GM12891 (cell line): ENCODE measurements around the gene GSG1.

Experiments
- DNase-seq: peaks from one replicate; pipeline ENCODE4 v3.0.0; 2011; ENCODE audit warnings: low spot score; ENCODE audit not compliant: insufficient read length
- FAIRE-seq: peaks from 2 replicates; lab custom pipeline; 2011; peaks lifted over from hg19 to GRCh38; lab: Jason Lieb, UNC
- PAX5 ChIP-seq: IDR thresholded peaks from 2 replicates; pipeline ENCODE4 v1.6.1; 2011; ENCODE audit warnings: low read length, moderate library complexity, mild to moderate bottlenecking; ENCODE audit not compliant: insufficient read depth, severe bottlenecking
- POLR2A ChIP-seq: IDR thresholded peaks from 2 replicates; pipeline ENCODE4 v1.6.1; 2011; ENCODE audit warnings: low read depth, low read length, control low read depth
- POLR2AphosphoS5 ChIP-seq: IDR thresholded peaks from 2 replicates; pipeline ENCODE4 v1.6.1; 2011; ENCODE audit warnings: low read depth, low read length, control low read depth
- POU2F2 ChIP-seq: IDR thresholded peaks from 2 replicates; pipeline ENCODE4 v1.6.1; 2011; ENCODE audit warnings: low read depth, mild to moderate bottlenecking, control low read depth, low read length, moderate library complexity
- SPI1 ChIP-seq: IDR thresholded peaks from 2 replicates; pipeline ENCODE4 v1.6.1; 2011; ENCODE audit warnings: low read depth, low read length, control low read depth
- TAF1 ChIP-seq: IDR thresholded peaks from 2 replicates; pipeline ENCODE4 v1.6.1; 2011; ENCODE audit warnings: low read depth, low read length, control low read depth

GSG1 gene

DNA sequence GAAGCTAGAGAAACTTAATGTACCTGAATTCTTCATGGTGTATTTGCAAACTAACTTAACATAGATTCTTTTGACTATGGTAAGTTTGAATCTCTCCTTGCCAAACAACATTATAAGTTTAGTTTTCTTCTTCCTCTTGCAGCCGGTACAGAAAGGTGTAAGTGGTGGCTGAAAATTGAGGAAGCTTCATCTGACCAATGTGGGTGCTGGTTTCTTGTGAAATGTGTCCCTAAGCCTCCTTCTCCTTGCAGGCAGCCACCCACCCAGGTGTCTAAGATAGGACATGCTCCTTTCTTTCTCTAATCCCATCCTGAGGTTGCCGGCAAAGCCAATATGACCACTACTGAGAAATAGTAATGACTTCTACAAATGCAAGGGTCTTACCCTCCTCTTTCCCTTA lies 20.6 kb downstream of the GSG1 start:
- FAIRE-seq (no peak), DNase-seq (no peak)
- TF ChIP-seq POLR2AphosphoS5 (no peak), POU2F2 (no peak), POLR2A (no peak), TAF1 (no peak), SPI1 (no peak), PAX5 (no peak)

DNA sequence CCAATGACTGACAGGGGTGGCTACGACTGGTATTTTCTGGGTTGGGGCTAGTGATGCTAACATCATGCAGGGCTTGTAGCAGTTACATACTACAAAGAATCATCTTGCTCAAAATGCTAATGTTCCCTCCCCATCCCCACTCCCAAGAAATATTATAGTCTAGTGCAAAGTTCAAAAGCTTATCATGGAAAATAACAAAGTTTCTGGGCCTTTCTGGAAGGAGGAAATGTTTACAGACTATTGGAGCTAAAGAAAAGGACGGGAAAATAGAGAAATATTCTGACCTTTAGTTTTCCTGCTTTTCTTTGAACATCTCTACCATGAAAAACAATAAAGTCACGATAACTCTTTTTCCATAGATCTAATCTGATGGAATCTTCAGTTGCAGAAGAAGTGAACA lies 23.2 kb downstream of the GSG1 start:
- DNase-seq (no peak), FAIRE-seq (no peak)
- TF ChIP-seq POLR2AphosphoS5 = no peak
- TF ChIP-seq SPI1 = no peak
- TF ChIP-seq POU2F2 = no peak
- TF ChIP-seq POLR2A = no peak
- no peak for TF ChIP-seq PAX5
- TF ChIP-seq TAF1 = no peak

DNA sequence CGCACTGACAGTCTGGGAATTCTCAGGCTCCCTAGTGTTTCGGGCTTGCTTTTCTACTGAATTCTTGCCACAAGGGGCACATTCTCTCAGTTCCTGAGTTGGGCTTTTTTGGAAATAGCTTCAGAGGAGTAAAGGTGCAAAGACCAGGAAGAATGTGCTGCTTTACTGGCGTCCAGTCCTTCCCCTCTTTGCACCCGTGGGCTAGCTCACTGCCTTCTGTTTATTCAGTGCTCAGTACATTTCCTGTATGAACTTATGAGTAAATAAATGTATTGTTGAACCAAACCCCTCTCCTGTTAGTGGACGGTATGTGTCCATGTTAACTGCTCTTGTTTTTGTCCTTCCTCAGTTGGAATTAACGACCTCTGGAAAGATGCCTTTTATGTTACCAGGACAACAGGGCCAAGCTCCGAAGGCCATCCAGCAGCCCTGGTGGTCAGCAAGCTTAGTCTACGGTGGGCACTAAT lies 24.0 kb downstream of the GSG1 start:
- no peak for DNase-seq
- no peak for FAIRE-seq
- no peak for TF ChIP-seq TAF1
- TF ChIP-seq POU2F2 = no peak
- no peak for TF ChIP-seq SPI1
- TF ChIP-seq POLR2A = no peak
- TF ChIP-seq POLR2AphosphoS5 = no peak
- TF ChIP-seq PAX5 = no peak

DNA sequence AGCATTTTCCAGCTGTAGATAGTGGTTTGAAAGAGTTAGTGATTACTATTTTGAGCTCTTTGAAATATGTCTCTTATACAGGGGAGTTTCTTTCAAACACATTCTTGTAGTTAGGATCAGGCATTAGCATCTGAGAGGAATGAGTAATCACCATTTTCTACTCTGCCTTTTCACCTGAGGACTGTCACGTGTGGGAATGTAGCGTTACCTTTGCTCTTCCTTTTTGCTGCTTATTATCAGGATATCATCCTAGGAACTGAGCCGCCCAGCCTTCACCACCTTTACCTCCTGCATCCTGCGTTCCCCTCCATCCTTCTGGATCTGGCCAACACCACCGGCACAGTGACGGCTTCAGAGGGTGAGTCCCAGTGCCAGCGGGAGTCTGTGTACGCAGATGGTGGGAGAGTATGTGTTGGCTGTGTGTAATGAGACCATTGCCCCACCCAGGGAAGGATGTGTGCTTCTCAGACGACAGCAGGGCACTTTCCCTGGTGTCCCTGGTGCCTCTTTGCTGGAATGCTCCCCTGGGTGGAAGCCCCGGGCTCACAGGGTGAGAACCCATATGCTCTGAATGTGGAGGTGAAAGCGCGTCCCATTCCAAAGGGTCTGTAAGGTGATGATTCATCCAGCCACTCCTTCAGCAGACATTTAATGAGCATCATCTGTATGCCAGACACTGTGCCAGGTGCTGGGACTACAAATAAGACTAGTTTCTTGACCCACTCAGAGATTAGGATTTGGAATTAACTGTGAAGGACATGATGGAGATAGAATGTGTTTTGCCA lies 27.5 kb downstream of the GSG1 start:
- FAIRE-seq (no peak), DNase-seq (no peak)
- TF ChIP-seq POLR2AphosphoS5 (no peak), SPI1 (no peak), PAX5 (no peak), POU2F2 (no peak), POLR2A (no peak), TAF1 (no peak)

DNA sequence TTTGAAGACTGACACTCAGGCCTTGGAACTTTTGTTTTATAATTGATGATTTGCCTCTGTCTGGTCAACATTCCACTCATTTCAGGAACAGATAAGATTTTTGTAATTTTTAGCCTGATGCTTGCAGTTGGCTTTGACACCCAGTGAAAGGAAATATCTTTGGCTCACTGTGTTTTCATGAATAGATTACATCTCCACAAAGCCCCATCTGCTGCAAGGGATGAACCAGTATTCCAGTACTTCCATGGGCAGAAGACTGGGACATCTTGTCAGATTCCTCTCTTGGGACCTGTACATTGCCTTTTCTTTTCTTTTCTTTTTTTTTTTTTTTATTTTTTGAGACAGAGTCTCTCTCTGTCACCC lies 28.4 kb downstream of the GSG1 start:
- DNase-seq (no peak), FAIRE-seq (no peak)
- TF ChIP-seq POLR2AphosphoS5 (no peak), PAX5 (no peak), POU2F2 (no peak), SPI1 (no peak), POLR2A (no peak), TAF1 (no peak)

DNA sequence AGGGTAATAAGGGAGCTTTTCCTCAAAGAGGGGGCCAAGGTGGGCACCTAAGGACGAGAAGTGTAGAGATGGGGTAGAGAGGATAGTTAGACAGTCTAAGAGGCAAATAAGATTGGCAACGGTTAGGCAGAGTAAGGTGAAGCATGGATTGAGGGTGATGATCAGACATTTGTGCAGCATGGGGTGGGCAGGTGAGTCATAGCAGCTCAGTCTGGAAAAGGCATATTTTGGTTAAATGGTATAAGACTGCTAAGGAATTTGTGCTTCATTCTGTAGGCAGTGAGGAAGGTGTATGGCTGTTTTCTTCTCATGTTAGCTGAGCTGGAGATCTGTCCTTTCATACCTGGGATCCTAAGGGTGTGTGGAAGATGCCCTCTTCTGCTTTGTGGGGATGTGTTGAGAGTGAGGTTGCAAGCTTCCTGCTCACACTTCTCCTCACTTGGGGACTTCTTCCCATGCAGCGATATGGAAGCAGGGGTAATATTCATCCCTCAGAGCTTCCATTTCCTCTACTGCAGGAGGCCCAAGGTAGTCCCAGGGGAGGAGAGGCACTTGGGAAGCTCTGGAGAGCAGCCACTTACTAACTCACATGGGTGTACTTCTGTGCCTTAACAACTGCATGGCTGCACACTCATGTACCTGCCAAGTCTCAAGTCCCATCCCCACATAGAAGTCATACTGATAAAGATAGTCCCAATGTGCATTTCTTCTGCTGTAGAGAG lies 28.9 kb downstream of the GSG1 start:
- FAIRE-seq = no peak
- TF ChIP-seq POLR2A (no peak), SPI1 (no peak), POU2F2 (no peak), PAX5 (no peak), TAF1 (no peak), POLR2AphosphoS5 (no peak)
- no peak for DNase-seq

DNA sequence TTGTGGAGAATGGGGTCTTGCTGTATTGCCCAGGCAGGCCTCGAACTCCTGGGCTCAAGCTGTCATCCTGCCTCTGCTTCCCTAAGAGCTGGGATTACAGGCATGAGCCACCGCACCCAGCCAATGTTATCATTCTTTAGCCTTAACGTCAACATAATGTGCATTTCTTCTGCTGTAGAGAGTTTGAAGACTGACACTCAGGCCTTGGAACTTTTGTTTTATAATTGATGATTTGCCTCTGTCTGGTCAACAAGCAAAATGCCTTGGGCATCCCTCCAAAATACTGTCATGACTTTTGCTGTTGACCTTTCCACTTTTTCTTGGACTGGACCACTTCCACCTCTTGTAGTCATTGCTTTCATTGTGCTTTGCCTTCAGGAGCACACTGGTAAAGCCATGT lies 30.3 kb downstream of the GSG1 start:
- TF ChIP-seq TAF1 = no peak
- TF ChIP-seq SPI1 = no peak
- no peak for TF ChIP-seq POLR2AphosphoS5
- no peak for TF ChIP-seq POU2F2
- no peak for TF ChIP-seq PAX5
- no peak for TF ChIP-seq POLR2A
- FAIRE-seq (no peak), DNase-seq (no peak)

DNA sequence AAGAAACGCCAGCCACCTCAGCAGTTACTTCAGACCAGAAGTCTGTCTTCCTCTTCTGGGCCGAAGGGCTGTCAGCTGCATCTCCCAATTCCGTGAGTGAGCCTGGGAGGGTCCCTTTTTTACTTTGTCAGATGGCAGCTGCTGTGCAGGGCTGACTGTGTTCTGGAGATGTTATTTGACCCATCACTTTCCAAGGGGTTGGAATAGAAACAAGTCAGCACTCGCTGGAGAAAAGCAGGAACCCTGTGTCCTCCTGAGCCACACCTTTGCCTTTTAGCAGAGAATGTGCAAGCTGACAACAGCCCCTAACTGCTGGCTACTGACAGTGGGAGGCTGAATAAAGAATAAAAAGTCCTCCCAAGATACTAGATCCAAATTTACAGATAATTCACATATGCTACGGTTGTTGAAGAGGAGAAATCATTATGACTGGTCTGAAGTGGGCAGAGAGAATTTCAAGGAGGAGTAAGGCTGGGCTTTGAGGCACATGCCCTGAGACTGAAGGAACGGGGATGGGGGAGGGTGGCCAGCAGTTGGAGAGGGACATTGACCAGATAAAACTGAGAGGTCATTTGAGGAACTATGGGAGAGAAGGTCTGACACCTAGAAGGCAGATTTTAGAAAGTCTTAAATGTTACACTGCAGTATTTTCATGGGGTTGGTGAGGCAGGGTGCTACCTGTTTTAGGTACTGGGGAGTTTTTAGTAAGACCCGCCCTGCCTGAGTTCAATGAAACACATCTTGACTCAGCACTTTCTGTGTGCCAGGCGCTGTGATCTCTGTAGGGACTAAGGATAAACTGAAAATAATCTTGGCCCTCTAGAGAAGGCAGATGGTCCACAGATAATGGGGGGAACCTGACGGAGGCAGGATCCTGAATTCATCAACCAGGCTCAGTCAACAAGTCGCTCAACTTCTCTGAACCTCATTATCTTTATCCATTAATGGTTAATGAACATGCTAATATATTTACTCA lies 31.9 kb downstream of the GSG1 start:
- FAIRE-seq (no peak), DNase-seq (no peak)
- TF ChIP-seq SPI1 (no peak), POLR2A (no peak), TAF1 (no peak), PAX5 (no peak), POU2F2 (no peak), POLR2AphosphoS5 (no peak)

DNA sequence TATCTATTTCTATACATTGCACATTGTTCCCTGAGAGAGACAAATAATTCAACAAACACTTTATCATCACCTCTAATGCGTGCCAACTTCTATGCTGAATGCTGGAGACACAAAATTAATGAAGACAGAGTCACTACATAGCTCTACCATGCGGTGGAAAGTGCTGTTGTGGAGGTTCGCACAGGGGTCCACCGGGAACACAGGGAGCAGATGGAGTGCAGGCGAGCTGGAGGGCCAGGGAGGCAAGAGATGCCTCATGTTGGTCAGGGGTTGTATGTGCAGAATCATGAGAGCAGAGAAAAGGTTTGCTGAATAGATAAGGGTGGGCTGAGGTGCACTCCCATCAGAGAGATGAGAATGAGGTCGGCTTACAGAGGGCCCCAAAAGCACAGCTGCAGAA lies 34.1 kb downstream of the GSG1 start:
- DNase-seq = no peak
- TF ChIP-seq POLR2AphosphoS5 = no peak
- TF ChIP-seq POLR2A = no peak
- TF ChIP-seq PAX5 = no peak
- TF ChIP-seq SPI1 = no peak
- no peak for TF ChIP-seq TAF1
- TF ChIP-seq POU2F2 = no peak
- FAIRE-seq = no peak

DNA sequence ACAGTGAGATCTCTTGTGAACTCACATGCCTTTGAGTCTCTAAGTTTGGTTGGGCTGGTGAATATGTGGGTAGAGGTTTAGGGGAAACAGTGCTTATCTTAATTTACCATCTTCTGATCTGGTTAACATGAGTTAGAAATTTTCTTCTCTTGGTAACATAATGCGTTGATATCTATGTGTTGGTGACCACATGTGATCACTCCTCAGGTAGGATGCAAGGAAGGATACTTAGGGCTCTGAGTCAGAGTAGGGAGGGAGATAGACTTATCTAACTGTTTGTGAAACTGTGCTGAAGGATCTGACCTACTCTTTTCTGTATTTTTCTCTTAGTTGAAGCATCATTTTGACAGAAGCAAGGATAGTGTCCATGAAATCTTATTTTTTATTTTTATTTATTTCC lies 36.1 kb downstream of the GSG1 start:
- TF ChIP-seq POLR2AphosphoS5 (no peak), SPI1 (no peak), POU2F2 (no peak), POLR2A (no peak), TAF1 (no peak), PAX5 (no peak)
- FAIRE-seq = no peak
- no peak for DNase-seq
